Keratinocyte (primary cell): ENCODE results near the gene SARNP. TPM values are rescaled to one million over a fixed set of nuclear protein-coding genes. Genes with fewer than 3 reads are reported as not detected.
"Not testable (repeated sequence)": the region's sequence is repeated elsewhere in the genome, so short reads cannot be mapped to it uniquely, and the experiment has no call there.

Experiments used
- DNase-seq: peaks from one replicate; pipeline ENCODE4 v3.0.0-alpha.2; 2011; ENCODE audit warnings: low read depth, missing footprints, low spot score
- FAIRE-seq: peaks from 2 replicates; lab custom pipeline; 2011; peaks lifted over from hg19 to GRCh38; lab: Jason Lieb, UNC
- H2AFZ ChIP-seq: 2 replicates; pipeline ENCODE4 v1.6.0; 2012; ENCODE audit warnings: low read length, control low read depth, inconsistent platforms; ENCODE audit not compliant: control insufficient read depth
- H3K27ac ChIP-seq: 2 replicates; pipeline ENCODE4 v1.5.1; 2011; ENCODE audit warnings: low read length; ENCODE audit not compliant: control insufficient read depth, insufficient read depth
- H3K27me3 ChIP-seq: 3 replicates; pipeline ENCODE4 v1.6.0; 2011; ENCODE audit warnings: low read length; ENCODE audit not compliant: control insufficient read depth, insufficient read depth; ENCODE audit errors: extremely low read depth
- H3K36me3 ChIP-seq, 2 experiments: 2 replicates in 1 of 2; 3 replicates in 1 of 2; pipeline ENCODE4 v1.5.1; 2011; ENCODE audit warnings: low read length in 2 of 2, mild to moderate bottlenecking in 1 of 2; ENCODE audit not compliant: control insufficient read depth in 2 of 2, insufficient read depth in 2 of 2; ENCODE audit errors: extremely low read depth in 1 of 2
- H3K4me1 ChIP-seq: 3 replicates; pipeline ENCODE4 v1.5.1; 2011; ENCODE audit warnings: low read length; ENCODE audit not compliant: control insufficient read depth, insufficient read depth; ENCODE audit errors: extremely low read depth
- H3K4me2 ChIP-seq: 3 replicates; pipeline ENCODE4 v1.6.0; 2011; ENCODE audit warnings: low read depth, low read length; ENCODE audit not compliant: control insufficient read depth, insufficient read depth; ENCODE audit errors: extremely low read depth
- H3K4me3 ChIP-seq, 3 experiments: fragments of 200-600 bp in 1 of 3; sonication (generic) in 1 of 3; 2 replicates in 2 of 3; 3 replicates in 1 of 3; pipeline ENCODE4 v1.5.1; 2011 to 2016; ENCODE audit warnings: low read length in 3 of 3, mild to moderate bottlenecking in 3 of 3, control low read depth in 2 of 3, inconsistent platforms in 1 of 3, low read depth in 1 of 3, mixed read lengths in 1 of 3, mixed run types in 1 of 3, moderate library complexity in 1 of 3; ENCODE audit not compliant: control insufficient read depth in 2 of 3, insufficient read depth in 2 of 3; ENCODE audit errors: extremely low read depth in 1 of 3
- H3K79me2 ChIP-seq: 2 replicates; pipeline ENCODE4 v1.6.0; 2012; ENCODE audit warnings: low read length; ENCODE audit not compliant: control insufficient read depth, insufficient read depth
- H3K9ac ChIP-seq: 3 replicates; pipeline ENCODE4 v1.6.0; 2011; ENCODE audit warnings: low read length; ENCODE audit not compliant: control insufficient read depth, insufficient read depth; ENCODE audit errors: extremely low read depth
- H3K9me1 ChIP-seq: 3 replicates; pipeline ENCODE4 v1.6.0; 2011; ENCODE audit warnings: low read length; ENCODE audit not compliant: control insufficient read depth, insufficient read depth; ENCODE audit errors: extremely low read depth
- H3K9me3 ChIP-seq: 2 replicates; pipeline ENCODE4 v1.5.1; 2012; ENCODE audit warnings: low read depth, low read length; ENCODE audit not compliant: control insufficient read depth
- H4K20me1 ChIP-seq: 3 replicates; pipeline ENCODE4 v1.6.0; 2011; ENCODE audit warnings: low read length; ENCODE audit not compliant: control insufficient read depth, insufficient read depth; ENCODE audit errors: extremely low read depth
- CTCF ChIP-seq, 3 experiments: IDR thresholded peaks in 1 of 3; conservative IDR thresholded peaks in 1 of 3; optimal IDR thresholded peaks in 1 of 3; 2 replicates in 2 of 3; 3 replicates in 1 of 3; pipeline versions ENCODE3 to v1.5.1; 2011; ENCODE audit warnings: low read length in 3 of 3, mild to moderate bottlenecking in 3 of 3, moderate library complexity in 2 of 3, control low read depth in 1 of 3, inconsistent platforms in 1 of 3; ENCODE audit not compliant: insufficient read depth in 2 of 3; ENCODE audit errors: extremely low read depth in 1 of 3
- EZH2 ChIP-seq: IDR thresholded peaks from one replicate; pipeline ENCODE4 v1.6.1; 2012; ENCODE audit warnings: inconsistent platforms, mild to moderate bottlenecking, low read length, moderate library complexity
- dilution Hi-C: fragments of 300-500 bp; cut with MboI; formaldehyde crosslinking; loops from one replicate; pipeline ENCODE4 v1.7.0; 2020; ENCODE audit warnings: low sequenced_read_pairs; ENCODE audit not compliant: extremely low pct_ligation_motif_present
- polyA plus RNA-seq, 5 experiments: library from polyadenylated mRNA; depleted of rRNA in 3 of 5; stranded (reverse) in 3 of 5; stranded (forward) in 1 of 5; unstranded in 1 of 5; fragments of >200 nt; gene quantifications; 1 replicate in 1 of 5; 2 replicates in 3 of 5; 3 replicates in 1 of 5; pipeline versions ENCODE4 v1.2.1 to v1.2.3, GENCODE V29; 2011 to 2012; ENCODE audit warnings: missing spikeins in 2 of 5, low read depth in 1 of 5, low replicate concordance in 1 of 5

Gene SARNP
- polyA plus RNA-seq, 1 donor (not counting 4 experiments of a cell fraction or from before 2014, with no cell fraction given): 168 TPM

- no peak overlapping the region for H3K27ac ChIP-seq
- peaks cover 8 to 18% of the 10 kb centered on the region in 2 experiments for H3K36me3 ChIP-seq
- TF ChIP-seq EZH2: no peak
- no peak for FAIRE-seq
- H3K4me1 ChIP-seq: no peaks in the 10 kb centered on the region
- dilution Hi-C loops: no loop called here
- peaks cover 6% of the 10 kb centered on the region for H3K79me2 ChIP-seq
- no peak overlapping the region for H3K4me2 ChIP-seq
- no peak overlapping the region for H3K4me3 ChIP-seq
- H4K20me1 ChIP-seq: no peaks in the 10 kb centered on the region
- no peaks in the 10 kb centered on the region for H3K27me3 ChIP-seq
- no peaks in the 10 kb centered on the region for H3K9me1 ChIP-seq
- H2AFZ ChIP-seq: no peak overlapping the region
- DNase-seq: no peak
- no peaks in the 10 kb centered on the region for H3K9me3 ChIP-seq
- no peak overlapping the region for H3K9ac ChIP-seq
Observed at GRCh38 chr12:55765736-55766290, 51.7 kb downstream of the SARNP start.

- H3K27me3 ChIP-seq: no peaks in the 10 kb centered on the region
- no peak overlapping the region for H3K27ac ChIP-seq
- no peak for DNase-seq
- TF ChIP-seq CTCF (optimal IDR thresholded peaks at IDR 0.05 in 1 of 3, IDR thresholded peaks at IDR 0.05 in 1 of 3, conservative IDR thresholded peaks at IDR 0.05 in 1 of 3; ENCODE audit: extremely low read depth in 1 of 3, insufficient read depth in 2 of 3, low read length in 3 of 3) (no peak), EZH2 (no peak)
- dilution Hi-C loops: no loop called here
- H3K4me3 ChIP-seq: no peak overlapping the region
- no peaks in the 10 kb centered on the region for H3K9me1 ChIP-seq
- no peak overlapping the region for H2AFZ ChIP-seq
- H3K9ac ChIP-seq: no peak overlapping the region
- H3K4me2 ChIP-seq: no peak overlapping the region
- no peak for FAIRE-seq
- H3K36me3 ChIP-seq: peaks cover 11 to 15% of the 10 kb centered on the region in 2 experiments
- H3K4me1 ChIP-seq: no peaks in the 10 kb centered on the region
- H3K79me2 ChIP-seq: peaks cover 6% of the 10 kb centered on the region
- H4K20me1 ChIP-seq: no peaks in the 10 kb centered on the region
- no peaks in the 10 kb centered on the region for H3K9me3 ChIP-seq
Observed at GRCh38 chr12:55762646-55763045, 54.9 kb downstream of the SARNP start.

GRCh38 chr12:55760663-55761062 is 56.9 kb downstream of the SARNP start:
- FAIRE-seq: no peak
- no peak for DNase-seq
- dilution Hi-C loops: no loop called here
- Histone ChIP-seq H3K4me3 (no peak overlapping the region), H2AFZ (no peak overlapping the region), H4K20me1 (no peaks in the 10 kb centered on the region), H3K9me3 (no peaks in the 10 kb centered on the region), H3K4me2 (no peak overlapping the region), H3K4me1 (no peaks in the 10 kb centered on the region), H3K27ac (no peak overlapping the region), H3K9ac (no peak overlapping the region), H3K36me3 (peaks cover 11 to 17% of the 10 kb centered on the region in 2 experiments), H3K79me2 (peaks cover 3% of the 10 kb centered on the region), H3K9me1 (no peaks in the 10 kb centered on the region), H3K27me3 (no peaks in the 10 kb centered on the region)
- TF ChIP-seq EZH2: no peak
- TF ChIP-seq CTCF (optimal IDR thresholded peaks at IDR 0.05 in 1 of 3, IDR thresholded peaks at IDR 0.05 in 1 of 3, conservative IDR thresholded peaks at IDR 0.05 in 1 of 3; ENCODE audit: extremely low read depth in 1 of 3, insufficient read depth in 2 of 3, low read length in 3 of 3): no peak

GRCh38 chr12:55758575-55758974 is 58.9 kb downstream of the SARNP start:
- H3K27me3 ChIP-seq, H3K4me3 ChIP-seq, FAIRE-seq, H3K9me1 ChIP-seq, H2AFZ ChIP-seq, H3K4me1 ChIP-seq, H3K9ac ChIP-seq, dilution Hi-C loops, H3K27ac ChIP-seq, H4K20me1 ChIP-seq, H3K9me3 ChIP-seq, H3K79me2 ChIP-seq, DNase-seq, H3K4me2 ChIP-seq: not testable (repeated sequence)
- H3K36me3 ChIP-seq: peaks cover 14 to 23% of the 10 kb centered on the region in 2 experiments
